Stimulated activated CD8-positive, alpha-beta memory T cell treated with anti-CD3 and anti-CD28 coated beads, Interleukin-4, amount 100 ng/mL, for 24 hours (primary cell): ENCODE measurements around the gene MTTP.

ENCODE experiments used
- DNase-seq: peaks from one replicate; pipeline ENCODE4 v3.0.0-alpha.2; 2020; ENCODE audit warnings: low read depth

Gene MTTP

GRCh38 chr4:99593781-99594641, 19.4 kb downstream of the MTTP start:
- no peak for DNase-seq

DNA sequence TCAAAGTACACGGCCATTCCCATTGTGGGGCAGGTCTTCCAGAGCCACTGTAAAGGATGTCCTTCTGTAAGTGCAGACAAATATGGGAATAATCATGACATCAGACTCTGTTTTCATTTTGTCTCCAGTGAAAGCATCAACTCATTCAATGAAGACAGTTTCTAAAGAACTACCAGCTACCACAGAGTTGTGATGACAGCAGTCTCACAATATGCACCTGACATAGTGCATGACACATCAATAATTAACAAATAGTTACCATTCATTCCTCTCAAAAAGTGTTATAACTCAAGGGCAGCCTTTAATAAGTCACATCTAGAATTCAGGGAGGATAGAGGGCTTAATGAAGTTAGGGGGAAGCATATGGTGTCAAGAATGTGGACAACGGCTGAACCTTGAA, 20.2 kb downstream of the MTTP start:
- no peak for DNase-seq

- DNase-seq, result no peak
Measured at GRCh38 chr4:99606716-99607115, 32.1 kb downstream of the MTTP start.

GRCh38 chr4:99608417-99608816, 33.8 kb downstream of the MTTP start:
- no peak for DNase-seq

- no peak for DNase-seq
Measured at GRCh38 chr4:99610605-99611175, 36.1 kb downstream of the MTTP start.

DNA sequence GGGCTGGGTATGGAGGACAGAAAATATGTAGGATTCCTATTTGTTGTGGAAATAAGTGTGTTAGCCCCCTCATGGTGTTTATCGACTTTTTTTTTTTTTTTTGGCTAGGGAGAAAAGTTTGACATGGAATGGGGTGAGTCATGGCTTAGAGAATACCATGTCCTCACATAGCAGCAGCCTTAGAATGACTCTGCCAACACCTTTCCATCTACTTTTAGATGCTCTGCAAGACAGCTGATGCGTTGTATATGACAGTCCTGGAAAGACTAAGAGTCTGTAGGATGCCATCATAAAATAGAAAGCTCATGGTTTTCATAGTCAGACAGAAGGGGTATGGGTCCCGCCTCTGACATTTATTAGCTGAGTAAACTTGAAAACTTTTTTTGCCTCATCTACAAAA, 37.7 kb downstream of the MTTP start:
- no peak for DNase-seq

DNA sequence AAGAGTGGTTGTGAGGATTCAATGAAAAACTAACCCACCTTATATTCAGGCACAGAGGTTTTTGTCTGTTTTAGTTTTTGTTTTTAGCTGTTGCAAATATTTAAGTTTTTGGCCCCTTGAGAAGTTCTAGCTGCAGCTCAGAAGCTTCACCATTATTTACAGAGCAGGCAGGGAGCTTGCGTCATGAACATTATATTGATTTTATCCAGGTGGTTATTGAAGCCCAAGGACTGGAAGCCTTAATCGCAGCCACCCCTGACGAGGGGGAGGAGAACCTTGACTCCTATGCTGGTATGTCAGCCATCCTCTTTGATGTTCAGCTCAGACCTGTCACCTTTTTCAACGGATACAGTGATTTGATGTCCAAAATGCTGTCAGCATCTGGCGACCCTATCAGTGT, 38.1 kb downstream of the MTTP start:
- DNase-seq, result no peak

GRCh38 chr4:99614491-99614890, 39.9 kb downstream of the MTTP start:
- DNase-seq, result no peak

DNA sequence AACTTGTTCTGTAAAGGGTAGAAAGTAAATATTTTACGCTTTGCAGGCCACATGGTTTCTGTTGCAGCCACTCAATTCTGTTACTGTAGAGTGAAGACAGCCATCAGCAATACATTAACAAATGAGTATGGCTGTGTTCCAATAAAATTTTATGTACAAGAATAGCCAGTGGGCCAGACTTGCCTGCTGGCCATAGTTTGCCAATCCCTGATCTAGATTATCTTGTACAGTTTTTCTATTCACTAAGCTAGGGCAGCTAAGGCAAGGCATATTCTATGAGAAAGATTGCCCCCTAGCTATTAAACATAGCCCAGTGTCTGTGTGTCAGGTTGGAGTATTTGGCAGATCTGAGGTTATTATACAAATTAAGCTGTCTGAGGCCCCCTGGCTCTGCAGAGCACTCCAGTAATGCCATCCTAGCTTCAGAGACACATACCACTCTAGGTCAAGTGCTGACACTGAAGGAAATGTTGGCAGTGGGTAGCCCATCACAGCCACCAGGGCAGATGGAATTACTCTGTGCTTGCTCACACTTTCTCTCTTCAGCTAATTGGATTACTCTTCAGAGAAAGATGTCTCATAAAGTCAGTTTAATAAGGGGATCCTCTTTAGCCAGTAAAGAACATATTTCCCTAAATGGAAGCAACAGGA, 40.7 kb downstream of the MTTP start:
- DNase-seq, result no peak

DNA sequence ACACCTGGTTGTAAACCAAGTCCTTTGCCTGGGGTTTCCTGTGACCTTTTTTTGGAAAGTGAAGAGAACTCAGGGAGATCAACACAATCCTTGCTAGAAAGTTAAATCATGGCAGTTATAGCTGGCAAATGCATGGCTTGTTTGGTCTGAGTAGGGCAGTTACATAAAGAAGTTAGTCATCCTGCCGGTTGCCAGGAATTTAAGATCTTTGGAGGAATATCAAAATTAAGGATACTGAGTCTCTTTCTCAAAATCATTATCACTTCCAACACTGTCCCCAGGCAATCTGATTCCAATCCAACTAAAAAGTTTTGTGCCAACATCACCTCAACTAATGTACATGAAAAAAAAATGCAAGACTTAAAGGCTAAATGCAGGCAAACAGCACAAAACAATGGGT, 42.8 kb downstream of the MTTP start:
- DNase-seq, result no peak

DNA sequence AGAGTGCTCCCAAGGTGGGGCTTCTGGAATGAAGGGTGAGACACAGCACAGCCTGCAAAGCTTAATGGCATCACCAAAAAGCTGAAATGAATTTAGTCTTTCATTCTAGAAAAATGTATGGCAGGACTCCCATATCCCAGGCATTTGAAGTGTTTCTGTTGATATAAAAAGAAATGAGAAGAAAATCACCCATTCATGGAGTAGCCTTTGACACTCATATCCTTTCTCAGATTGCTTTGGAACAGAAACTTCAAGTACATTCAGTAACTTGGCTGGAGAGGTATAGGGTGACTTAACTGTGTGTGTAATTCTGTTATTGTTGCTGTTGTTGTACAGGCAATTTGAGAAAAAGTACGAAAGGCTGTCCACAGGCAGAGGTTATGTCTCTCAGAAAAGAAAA, 47.7 kb downstream of the MTTP start:
- no peak for DNase-seq

GRCh38 chr4:99624141-99624719, 49.6 kb downstream of the MTTP start:
- no peak for DNase-seq

DNA sequence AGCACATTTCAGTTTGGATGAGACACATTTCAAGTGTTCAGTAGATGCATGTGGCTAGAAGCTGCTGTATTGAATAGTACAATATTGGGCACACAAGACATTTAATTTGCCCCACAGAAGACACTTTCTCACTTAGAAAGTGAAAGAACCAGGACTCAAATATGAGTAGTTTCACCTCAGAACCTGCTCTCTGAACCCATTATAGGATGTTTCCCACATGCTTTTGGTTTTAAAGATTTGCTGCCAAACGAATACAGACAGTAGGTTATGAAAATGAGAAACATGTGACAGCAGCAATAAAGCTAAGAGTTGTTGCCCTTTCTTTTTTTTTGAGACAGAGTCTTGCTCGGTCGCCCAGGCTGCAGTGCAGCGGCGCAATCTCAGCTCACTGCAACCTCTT, 50.7 kb downstream of the MTTP start:
- DNase-seq, result no peak

GRCh38 chr4:99628040-99628439, 53.4 kb downstream of the MTTP start:
- DNase-seq, result no peak

GRCh38 chr4:99629962-99630554, 55.4 kb downstream of the MTTP start:
- DNase-seq, result no peak

- no peak for DNase-seq
Measured at GRCh38 chr4:99630857-99631360, 56.3 kb downstream of the MTTP start.

GRCh38 chr4:99633772-99634171, 59.1 kb downstream of the MTTP start:
- no peak for DNase-seq

GRCh38 chr4:99634742-99635360, 60.2 kb downstream of the MTTP start:
- DNase-seq, result no peak

DNA sequence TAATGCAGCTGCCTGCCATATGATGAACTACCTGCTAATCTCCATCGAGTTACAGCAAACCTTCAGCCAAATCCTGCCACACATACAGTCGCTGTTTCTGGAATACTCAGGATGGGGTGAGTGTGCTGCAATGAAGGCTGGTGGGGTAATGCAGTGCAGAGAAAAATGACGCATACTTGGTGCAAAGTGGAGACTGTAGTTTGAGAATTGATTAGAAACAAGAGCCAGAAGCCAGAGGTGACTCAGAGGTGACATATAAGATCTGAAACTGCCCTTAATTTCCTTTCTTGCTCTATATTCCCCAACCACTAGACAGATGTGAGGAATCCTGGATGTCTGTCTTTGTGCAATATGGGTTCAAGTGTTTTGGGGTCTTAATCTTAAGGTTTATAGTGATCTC, 61.0 kb downstream of the MTTP start:
- DNase-seq, result no peak

DNA sequence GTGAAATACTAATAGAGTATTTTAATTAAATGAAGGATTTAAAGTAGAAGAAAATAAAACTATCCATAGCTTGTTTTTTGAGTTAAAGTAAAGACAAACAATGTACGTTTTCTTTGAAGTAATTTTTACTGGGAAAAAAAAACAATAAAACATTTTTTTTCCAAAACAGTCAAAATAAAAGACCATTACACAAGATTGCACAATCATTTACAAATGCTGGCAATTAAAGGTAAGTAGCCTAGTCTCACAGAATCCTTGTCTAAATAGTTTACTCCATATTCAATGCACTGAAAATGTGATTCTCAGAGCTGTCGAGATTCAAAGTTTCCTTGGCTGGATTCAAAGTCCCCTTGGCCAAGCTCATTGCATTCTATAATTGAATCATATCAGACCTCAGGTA, 61.8 kb downstream of the MTTP start:
- no peak for DNase-seq

- DNase-seq, result no peak
Measured at GRCh38 chr4:99637174-99637573, 62.5 kb downstream of the MTTP start.

- DNase-seq, result no peak
Measured at GRCh38 chr4:99640676-99641075, 66.1 kb downstream of the MTTP start.
